Breast epithelium (tissue), 3 donors: Measurements from ENCODE around the gene ZDBF2.

Experiments
- POLR2A ChIP-seq: fragments of 450-650 bp; IDR thresholded peaks from one replicate; pipeline ENCODE4 v1.6.1; 2016; ENCODE audit warnings: antibody characterized with exemption, mild to moderate bottlenecking, moderate library complexity
- POLR2AphosphoS5 ChIP-seq, 3 donors: sonication (generic); formaldehyde crosslinking; IDR thresholded peaks; one replicate each; pipeline ENCODE4 v1.6.1; 2017; ENCODE audit warnings: antibody characterized with exemption in 3 of 3
- TF ChIP-seq, protein P1 (sequence below), 3 donors: fragments of 450-650 bp; IDR thresholded peaks; one replicate each; pipeline ENCODE4 v1.5.1; 2016 to 2017; ENCODE audit warnings: antibody characterized with exemption in 3 of 3, mild to moderate bottlenecking in 3 of 3, moderate library complexity in 3 of 3

DNA sequence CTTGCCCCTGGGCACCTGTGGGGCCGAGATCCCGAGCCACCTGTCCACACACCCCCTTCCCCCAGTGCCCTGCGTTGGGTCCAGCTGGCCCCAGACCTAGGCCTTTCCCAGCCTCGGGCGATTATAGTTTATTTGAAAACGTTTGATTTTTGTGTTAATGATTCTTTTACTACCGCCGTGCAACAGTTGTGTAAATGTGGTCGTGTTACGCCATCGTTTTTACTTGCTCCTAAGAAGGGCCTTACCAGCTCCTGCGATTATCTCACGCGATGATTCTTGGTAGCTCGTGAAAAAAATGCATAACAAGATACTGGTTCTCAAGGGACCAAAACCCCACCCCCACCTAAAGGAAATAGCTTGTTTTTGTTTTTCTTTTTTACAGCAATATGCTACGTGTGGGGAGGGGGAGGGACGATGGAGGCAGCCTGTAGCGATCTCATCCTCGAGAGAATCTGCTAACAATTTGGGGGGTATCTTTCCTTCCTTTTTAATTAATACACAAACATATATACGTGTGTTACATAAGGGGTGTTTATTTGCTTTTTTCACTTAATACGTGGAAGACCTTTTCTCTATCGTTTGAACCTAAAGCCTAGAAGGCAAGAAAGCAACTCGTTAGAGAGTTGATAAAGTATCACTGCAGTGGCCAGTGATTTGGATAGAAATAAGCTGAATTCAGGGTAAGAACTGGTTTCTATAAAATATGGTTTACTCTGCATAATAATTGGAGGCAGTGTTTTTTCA is 1.0 kb downstream of the ZDBF2 start:
- TF ChIP-seq, protein P1, sequence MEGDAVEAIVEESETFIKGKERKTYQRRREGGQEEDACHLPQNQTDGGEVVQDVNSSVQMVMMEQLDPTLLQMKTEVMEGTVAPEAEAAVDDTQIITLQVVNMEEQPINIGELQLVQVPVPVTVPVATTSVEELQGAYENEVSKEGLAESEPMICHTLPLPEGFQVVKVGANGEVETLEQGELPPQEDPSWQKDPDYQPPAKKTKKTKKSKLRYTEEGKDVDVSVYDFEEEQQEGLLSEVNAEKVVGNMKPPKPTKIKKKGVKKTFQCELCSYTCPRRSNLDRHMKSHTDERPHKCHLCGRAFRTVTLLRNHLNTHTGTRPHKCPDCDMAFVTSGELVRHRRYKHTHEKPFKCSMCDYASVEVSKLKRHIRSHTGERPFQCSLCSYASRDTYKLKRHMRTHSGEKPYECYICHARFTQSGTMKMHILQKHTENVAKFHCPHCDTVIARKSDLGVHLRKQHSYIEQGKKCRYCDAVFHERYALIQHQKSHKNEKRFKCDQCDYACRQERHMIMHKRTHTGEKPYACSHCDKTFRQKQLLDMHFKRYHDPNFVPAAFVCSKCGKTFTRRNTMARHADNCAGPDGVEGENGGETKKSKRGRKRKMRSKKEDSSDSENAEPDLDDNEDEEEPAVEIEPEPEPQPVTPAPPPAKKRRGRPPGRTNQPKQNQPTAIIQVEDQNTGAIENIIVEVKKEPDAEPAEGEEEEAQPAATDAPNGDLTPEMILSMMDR (IDR thresholded peaks at IDR 0.05): no peak
- TF ChIP-seq POLR2A (no peak), POLR2AphosphoS5 (IDR thresholded peaks at IDR 0.05) (no peak)
